OCI-LY1 (cell line): ENCODE data around the gene MYO1E.

Experiments
- CTCF ChIP-seq: fragments of 200-600 bp; sonication (generic), shearing (Covaris generic); IDR thresholded peaks from 2 replicates; pipeline ENCODE4 v1.5.1; 2017; ENCODE audit warnings: mild to moderate bottlenecking, antibody characterized with exemption, low read length, moderate library complexity, mixed read lengths
- EZH2 ChIP-seq: fragments of 200-600 bp; sonication (generic), shearing (Covaris generic); IDR thresholded peaks from 2 replicates; pipeline ENCODE4 v1.8.0; 2017; ENCODE audit warnings: borderline replicate concordance, mixed run types, mild to moderate bottlenecking, antibody characterized with exemption, low read length, moderate library complexity, mixed read lengths

DNA sequence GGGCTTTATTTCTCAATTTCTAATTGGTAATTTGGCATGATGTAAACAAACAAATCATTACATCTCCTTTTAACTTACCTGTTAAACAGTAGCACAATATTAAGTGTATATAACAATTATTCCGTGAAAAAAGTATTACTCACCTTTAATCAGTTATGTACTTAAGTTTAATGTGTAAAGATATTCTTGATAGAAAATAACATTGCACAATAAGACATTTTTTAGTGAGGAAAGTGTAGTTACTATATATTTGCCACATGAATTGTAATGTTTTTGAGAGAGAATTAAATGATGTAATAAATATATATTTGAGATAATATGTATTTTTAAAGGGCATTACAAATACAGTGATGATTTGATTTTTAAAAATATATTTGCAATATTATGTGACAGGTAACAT, 278.6 kb downstream of the MYO1E start:
- no peak for TF ChIP-seq CTCF
- TF ChIP-seq EZH2: no peak
